ENCODE measurements around the gene TTC6.
A peak's percentile ranks its signal among the peaks of the same experiment; 100 is the strongest.

The TTC6 gene

GRCh38 chr14:37585971-37586796, 9.2 kb upstream of the TTC6 start:
- DNase-seq, result no peak

DNA sequence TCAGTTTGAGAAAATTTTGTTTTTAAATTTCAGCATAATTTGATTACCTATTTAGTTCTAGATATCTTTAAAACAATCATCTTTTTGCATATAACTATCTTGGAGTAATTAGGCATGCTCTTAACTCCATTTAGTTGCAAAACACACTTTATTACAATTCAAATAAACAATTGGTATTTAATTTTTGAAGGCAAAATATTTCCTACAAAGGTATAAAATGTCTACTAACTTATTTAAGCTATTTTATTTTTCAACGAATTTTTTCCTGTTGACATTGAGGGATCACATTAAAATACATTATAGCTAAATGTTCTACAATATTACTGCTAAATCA, 8.7 kb upstream of the TTC6 start:
- no peak for DNase-seq

DNA sequence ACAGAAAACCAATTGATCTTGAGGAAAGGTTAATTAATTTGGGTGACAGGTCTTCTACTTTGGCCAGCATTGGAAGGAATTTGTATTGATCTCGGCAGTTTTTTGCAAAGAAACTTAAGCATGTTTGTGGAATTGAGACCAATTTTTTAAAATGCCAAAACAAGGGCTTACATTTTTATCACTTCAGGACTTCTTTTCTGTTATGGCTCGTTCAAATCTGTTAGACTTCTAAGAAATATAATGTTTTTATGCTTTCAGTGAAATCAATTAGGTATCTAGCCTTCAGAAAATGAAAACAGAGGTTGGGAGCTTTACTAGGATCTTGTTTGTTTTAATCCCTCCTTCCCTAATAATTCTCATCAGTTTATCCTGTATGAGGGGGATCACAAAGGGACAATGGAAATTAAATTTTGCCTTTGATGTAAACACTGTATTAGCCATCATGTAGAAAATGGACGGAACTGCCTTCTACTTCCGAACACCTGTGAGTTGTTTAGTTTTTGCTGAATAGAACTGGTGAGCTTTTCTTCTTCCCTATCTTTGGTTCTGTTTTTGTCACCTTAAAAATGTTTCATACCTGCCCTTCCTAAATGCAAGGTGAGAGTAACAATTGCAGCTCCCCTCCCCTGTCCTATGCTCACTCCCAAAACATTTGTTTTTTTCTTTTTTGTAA, 8.2 kb upstream of the TTC6 start:
- DNase-seq, result no peak

GRCh38 chr14:37587881-37588666, 7.4 kb upstream of the TTC6 start:
- no peak for DNase-seq

GRCh38 chr14:37588667-37588955, 6.8 kb upstream of the TTC6 start:
- DNase-seq, result no peak

DNA sequence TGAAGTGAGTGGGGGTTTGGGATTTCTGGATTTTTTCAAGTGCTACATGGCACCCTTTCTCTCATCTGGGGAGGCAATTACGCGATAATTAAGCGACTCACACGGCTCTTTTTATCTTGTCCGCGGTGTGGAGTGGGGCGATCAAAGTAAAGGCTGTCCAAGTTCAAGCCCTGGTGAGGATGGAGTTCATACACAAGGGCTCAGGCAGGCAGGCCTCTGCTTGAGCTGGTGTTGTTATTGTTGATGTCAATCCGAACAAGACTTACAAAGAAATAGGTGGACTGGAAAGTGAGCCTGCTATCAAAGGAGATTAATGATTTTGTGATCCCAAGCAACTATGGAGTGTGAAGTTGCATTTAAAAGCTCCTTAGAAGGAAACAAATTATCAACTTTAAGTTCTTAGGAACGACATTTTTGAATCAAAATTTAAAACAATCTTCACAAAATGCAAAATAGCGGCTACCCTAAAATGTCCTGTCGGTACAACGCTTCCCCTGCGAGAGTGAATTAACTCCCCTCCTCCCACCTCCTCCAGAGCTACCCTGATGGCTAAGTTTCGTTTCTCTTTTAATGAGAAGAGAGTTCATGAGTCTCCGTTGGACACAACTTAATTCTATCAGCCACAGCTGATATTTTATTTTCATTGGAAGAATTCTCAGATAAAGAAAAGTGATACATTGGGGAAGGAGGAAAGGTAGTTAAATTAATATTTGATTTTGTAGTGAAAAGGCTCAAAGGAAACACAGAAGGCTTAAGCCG, 6.3 kb upstream of the TTC6 start:
- no peak for DNase-seq

GRCh38 chr14:37589715-37590427, 5.6 kb upstream of the TTC6 start:
- DNase-seq, result no peak

DNA sequence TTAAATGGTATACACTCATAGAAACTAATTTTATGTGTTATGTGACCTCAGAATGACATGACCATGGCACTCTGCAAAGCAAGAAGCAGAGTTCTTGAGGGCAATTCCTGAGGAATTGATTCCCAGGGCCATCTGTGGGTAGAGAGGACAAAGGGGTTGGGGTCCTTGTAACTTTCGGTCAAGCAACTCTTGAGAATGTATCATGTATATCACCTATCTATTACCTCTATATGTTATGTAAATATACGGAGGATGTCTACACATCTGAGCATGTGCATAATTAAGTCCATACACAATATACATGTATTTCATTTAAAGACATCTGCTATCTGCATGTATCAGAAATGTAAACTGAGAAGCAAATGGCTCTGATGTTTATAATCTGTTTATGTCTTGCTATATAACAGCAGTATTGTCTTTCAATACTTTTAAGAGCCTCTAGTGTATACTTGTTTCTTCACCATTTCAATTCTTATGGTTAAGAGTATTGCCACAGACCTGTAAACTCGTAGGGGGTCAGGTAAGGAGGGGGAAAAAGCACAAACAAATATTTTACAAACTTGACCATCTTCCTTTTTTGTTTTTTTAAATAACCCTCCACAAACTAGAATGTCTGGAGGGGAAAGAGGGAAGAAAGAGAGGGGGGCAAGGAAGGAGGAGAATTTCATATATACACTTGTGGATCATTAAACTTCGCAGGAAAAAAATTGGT, 4.8 kb upstream of the TTC6 start:
- DNase-seq, result no peak

GRCh38 chr14:37591311-37591940, 4.0 kb upstream of the TTC6 start:
- no peak for DNase-seq

DNA sequence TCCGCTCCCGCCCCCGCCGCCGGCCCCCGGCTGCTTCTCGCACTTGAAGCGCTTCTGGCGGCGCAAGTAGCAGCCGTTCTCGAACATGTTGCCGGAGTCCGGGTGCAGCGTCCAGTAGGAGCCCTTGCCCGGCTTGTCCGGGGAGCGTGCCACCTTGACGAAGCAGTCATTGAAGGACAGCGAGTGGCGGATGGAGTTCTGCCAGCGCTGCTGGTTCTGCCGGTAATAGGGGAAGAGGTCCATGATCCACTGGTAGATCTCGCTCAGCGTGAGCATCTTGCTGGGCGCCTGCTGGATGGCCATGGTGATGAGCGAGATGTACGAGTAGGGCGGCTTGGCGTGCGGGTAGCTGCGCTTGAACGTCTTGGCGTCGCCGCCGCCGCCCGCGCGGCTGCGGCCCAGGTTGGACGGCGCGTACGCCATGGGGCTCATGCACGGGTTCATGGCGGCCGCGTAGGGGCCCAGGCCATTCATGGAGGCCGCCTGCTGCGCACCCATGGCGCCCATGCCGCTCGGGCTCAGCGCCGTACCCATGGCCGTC, 3.4 kb upstream of the TTC6 start:
- DNase-seq, result no peak

DNA sequence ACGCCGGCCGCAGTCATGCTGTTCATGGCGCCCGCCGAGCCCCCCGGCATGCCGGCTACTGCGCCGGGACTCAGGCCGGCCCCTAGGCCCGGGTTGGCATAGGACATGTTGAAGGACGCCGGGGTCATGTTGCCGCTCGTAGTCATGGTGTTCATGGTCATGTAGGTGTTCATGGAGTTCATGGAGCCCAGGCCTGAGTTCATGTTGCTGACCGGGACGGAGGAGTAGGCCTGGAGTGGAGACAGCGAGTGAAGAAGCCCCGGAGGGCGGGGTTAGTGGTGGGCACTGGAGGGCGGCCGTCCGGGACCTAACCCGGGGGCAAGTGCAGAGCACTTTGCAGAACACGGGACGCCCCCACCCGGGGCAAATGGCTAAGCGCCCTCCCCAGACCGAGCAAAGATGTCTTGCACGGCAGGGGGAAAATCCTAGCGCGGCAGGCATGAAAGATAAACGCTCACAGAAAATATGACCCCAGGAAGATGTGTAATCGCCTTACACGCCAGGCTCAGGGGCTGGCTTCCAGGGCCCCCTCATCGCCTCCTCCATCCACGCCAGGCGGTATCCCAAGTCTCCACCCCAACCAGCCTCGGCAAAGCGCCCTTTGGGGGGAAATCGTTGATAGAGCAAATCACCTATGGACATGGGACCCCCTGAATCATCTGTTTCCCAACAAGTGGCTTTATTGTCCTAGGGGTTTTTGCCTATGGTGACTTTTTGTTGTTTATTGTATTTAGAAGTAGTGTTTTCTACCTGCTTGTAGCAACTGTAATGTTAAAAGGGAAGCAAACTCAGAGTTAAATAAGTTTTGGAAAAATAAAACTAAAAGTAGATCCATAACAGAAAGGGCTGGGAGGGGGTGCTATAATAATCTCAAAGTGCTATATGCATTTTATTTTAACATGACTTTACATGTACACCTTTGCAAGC, 2.7 kb upstream of the TTC6 start:
- DNase-seq, result no peak

- no peak for DNase-seq
These were observed 1.8 kb upstream of the TTC6 start for GRCh38 chr14:37593511-37594237.

DNA sequence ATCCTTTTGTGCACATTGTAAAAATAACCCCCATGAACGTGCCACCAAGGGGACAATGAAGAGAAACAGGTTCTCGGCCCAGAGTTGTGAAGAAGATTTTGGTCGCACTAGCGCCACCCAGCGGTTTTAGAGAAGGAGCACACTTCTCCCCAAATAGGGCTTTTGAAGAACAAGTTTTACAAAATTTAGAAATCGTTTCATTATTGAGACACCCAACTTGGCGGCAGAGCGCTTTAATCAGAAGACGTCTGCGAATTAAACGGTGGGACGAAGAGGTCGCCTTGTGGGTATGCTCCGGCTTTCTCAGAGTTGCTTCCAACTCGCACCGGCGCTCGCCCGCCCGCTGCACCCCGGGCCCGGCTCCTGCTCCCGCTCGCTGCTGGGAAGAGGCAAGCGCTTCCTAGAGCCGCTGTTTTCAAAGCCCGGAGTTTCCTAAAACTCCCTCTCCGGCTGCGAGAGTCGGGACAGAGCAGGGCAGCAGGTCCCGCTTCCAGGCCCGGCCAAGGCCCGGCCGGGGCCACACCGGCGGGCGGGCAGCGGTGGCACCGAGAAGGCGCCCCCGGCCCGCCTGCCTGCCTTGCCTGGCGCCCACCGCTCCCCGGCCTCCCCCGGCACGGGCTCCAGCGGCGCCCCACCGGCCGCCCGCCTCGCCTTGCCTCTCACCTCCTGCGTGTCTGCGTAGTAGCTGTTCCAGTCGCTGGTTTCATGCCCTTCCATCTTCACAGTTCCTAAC, 1.0 kb upstream of the TTC6 start:
- DNase-seq, result peak; percentile 64

- peak; percentile 85 for DNase-seq
These were observed 586 bp downstream of the TTC6 start for GRCh38 chr14:37595809-37596621.

GRCh38 chr14:37596790-37597472, 1.5 kb downstream of the TTC6 start:
- no peak for DNase-seq

GRCh38 chr14:37597538-37597913, 2.1 kb downstream of the TTC6 start:
- no peak for DNase-seq

Data from activated effector memory CD4-positive, alpha-beta T cell treated with anti-CD3 and anti-CD28 coated beads, Interleukin-2, amount 50 U/mL, for 16 hours (primary cell).